Spleen (tissue), 11 donors: Measurements from ENCODE around the gene AHI1. TPM values are rescaled to one million over a fixed set of nuclear protein-coding genes. Genes with fewer than 3 reads are reported as not detected.

Experiments
- DNase-seq: peaks from one replicate; pipeline ENCODE4 v3.0.0-alpha.2; 2020
- H3K27ac ChIP-seq, 8 donors: fragments of 200-600 bp; sonication (generic) in 7 of 8; 1 replicate in 4 of 8; 2 replicates in 4 of 8; pipeline versions ENCODE4 v1.5.0 to v1.8.0; 2016 to 2021; ENCODE audit warnings: inconsistent platforms in 4 of 8, mild to moderate bottlenecking in 4 of 8, moderate library complexity in 1 of 8
- H3K27me3 ChIP-seq, 7 donors: fragments of 200-600 bp; sonication (generic) in 6 of 7; replicated peaks in 1 of 7; 1 replicate in 4 of 7; 2 replicates in 3 of 7; pipeline versions ENCODE4 v1.5.0 to v1.8.0; 2016 to 2021; ENCODE audit warnings: inconsistent platforms in 3 of 7, mild to moderate bottlenecking in 1 of 7
- H3K36me3 ChIP-seq, 6 donors: fragments of 200-600 bp; sonication (generic) in 5 of 6; 1 replicate in 4 of 6; 2 replicates in 2 of 6; pipeline versions ENCODE4 v1.5.0 to v1.8.0; 2016 to 2021; ENCODE audit warnings: inconsistent platforms in 2 of 6
- H3K4me1 ChIP-seq, 6 donors: fragments of 200-600 bp; sonication (generic) in 5 of 6; 1 replicate in 3 of 6; 2 replicates in 3 of 6; pipeline versions ENCODE4 v1.5.0 to v1.8.0; 2016 to 2021; ENCODE audit warnings: inconsistent platforms in 3 of 6
- H3K4me3 ChIP-seq, 8 donors: fragments of 200-600 bp; sonication (generic) in 7 of 8; 1 replicate in 4 of 8; 2 replicates in 4 of 8; pipeline versions ENCODE4 v1.5.0 to v1.8.0; 2016 to 2021; ENCODE audit warnings: inconsistent platforms in 4 of 8, mild to moderate bottlenecking in 4 of 8, moderate library complexity in 2 of 8
- H3K9me3 ChIP-seq, 8 donors: fragments of 200-600 bp; sonication (generic) in 7 of 8; 1 replicate in 4 of 8; 2 replicates in 4 of 8; pipeline versions ENCODE4 v1.5.0 to v1.8.0; 2016 to 2021; ENCODE audit warnings: inconsistent platforms in 4 of 8
- POLR2A ChIP-seq, 3 donors: fragments of 450-650 bp; IDR thresholded peaks; one replicate each; pipeline ENCODE4 v1.5.1; 2017; ENCODE audit warnings: antibody characterized with exemption in 3 of 3, mild to moderate bottlenecking in 1 of 3
- POLR2AphosphoS5 ChIP-seq, 3 donors: sonication (generic); formaldehyde crosslinking; IDR thresholded peaks; one replicate each; pipeline ENCODE4 v1.5.1; 2017; ENCODE audit warnings: antibody characterized with exemption in 3 of 3
- WGBS, 5 donors: extraction: QIAGEN DNeasy Blood & Tissue Kit in 3 of 5; methylation state at CpG; one replicate each; pipeline versions ENCODE4 v1.1.5 to v1.1.7; 2013 to 2018; 5-methylcytosine and 5-hydroxymethylcytosine counted together
- intact Hi-C: fragments of 100-400 bp; cut with DNase I; formaldehyde crosslinking; loops from one replicate; pipeline ENCODE4 v1.15.0; 2023; ENCODE audit warnings: low total_unique reads
- polyA plus RNA-seq, 3 donors: library from polyadenylated mRNA; stranded (reverse); fragments of 200-250 nt; gene quantifications; one replicate each; pipeline ENCODE4 v1.2.1, GENCODE V29; 2013
- total RNA-seq, 7 donors: library from RNA; depleted of rRNA in 3 of 7; stranded (reverse); fragments of >200 nt in 3 of 7; fragmentation: NEBNext Ultra II Directional in 4 of 7; extraction: Animal tissue kit (Norgen Biotek cat#: 25700) in 4 of 7; gene quantifications; one replicate each; pipeline versions ENCODE4 v1.1.0 to v1.2.1, GENCODE V29; 2016 to 2021
- TF ChIP-seq, protein P1 (sequence below), 11 experiments: fragments of 200-600 bp in 7 of 11; fragments of 450-650 bp in 4 of 11; sonication (generic) in 4 of 11; IDR thresholded peaks in 8 of 11; conservative IDR thresholded peaks in 3 of 11; 1 replicate in 7 of 11; 2 replicates in 4 of 11; pipeline versions ENCODE4 v1.4.0 to v1.8.0; 2016 to 2021; ENCODE audit warnings: antibody characterized with exemption in 11 of 11, inconsistent platforms in 4 of 11, mild to moderate bottlenecking in 1 of 11
- donor health status: healthy with polysubstance abuse.
- donor health status: DM: no; HTN: no; CAD: no; lungs with moderate emphysema.
- donor health status: DM: no; HTN: no; CAD: no.
- donor health status: Bipolar disorder and iron deficiency.
- donor health status: healthy.
- donor health status: DM: no; HTN: no; CAD: no.
- donor health status: DM: yes; HTN: yes; CAD: no.

AHI1 gene
- total and polyA plus RNA-seq, 10 donors = 3.6 to 21.8 (median 16.9) TPM

DNA sequence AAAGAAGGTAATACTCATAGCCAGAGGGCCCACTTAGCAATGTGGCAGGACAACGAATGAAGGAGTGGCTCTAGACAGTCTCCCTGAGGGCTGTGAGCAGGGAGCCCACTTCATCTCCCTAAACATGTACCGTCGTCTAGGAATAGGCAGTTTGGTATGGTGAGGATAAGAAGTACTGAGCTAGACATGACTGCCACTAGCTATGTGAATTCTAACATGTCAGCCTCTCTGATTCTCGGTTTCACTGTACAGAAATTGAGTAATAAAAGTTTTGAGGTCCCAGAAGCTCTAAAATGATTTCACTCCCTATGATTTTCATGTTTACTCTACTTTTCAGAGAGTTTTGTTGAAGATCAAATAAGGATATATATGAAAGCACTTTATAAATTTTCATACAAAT lies 107.1 kb downstream of the AHI1 start:
- Histone ChIP-seq H3K9me3 (no peaks in the 10 kb centered on the region), H3K4me1 (no peaks in the 10 kb centered on the region), H3K27me3 (no peaks in the 10 kb centered on the region), H3K36me3 (peaks cover 0 to 4% (median 0%) of the 10 kb centered on the region in 6 donors), H3K27ac (no peak overlapping the region), H3K4me3 (no peak overlapping the region)
- DNase-seq = no peak
- WGBS, 5 donors = 88 to 96% (median 95%) methylated on average over 4 of the region's 4 CpGs
- TF ChIP-seq, protein P1, sequence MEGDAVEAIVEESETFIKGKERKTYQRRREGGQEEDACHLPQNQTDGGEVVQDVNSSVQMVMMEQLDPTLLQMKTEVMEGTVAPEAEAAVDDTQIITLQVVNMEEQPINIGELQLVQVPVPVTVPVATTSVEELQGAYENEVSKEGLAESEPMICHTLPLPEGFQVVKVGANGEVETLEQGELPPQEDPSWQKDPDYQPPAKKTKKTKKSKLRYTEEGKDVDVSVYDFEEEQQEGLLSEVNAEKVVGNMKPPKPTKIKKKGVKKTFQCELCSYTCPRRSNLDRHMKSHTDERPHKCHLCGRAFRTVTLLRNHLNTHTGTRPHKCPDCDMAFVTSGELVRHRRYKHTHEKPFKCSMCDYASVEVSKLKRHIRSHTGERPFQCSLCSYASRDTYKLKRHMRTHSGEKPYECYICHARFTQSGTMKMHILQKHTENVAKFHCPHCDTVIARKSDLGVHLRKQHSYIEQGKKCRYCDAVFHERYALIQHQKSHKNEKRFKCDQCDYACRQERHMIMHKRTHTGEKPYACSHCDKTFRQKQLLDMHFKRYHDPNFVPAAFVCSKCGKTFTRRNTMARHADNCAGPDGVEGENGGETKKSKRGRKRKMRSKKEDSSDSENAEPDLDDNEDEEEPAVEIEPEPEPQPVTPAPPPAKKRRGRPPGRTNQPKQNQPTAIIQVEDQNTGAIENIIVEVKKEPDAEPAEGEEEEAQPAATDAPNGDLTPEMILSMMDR (IDR thresholded peaks at IDR 0.05 in 8 of 11, conservative IDR thresholded peaks at IDR 0.05 in 3 of 11) = no peak
- TF ChIP-seq POLR2AphosphoS5 (IDR thresholded peaks at IDR 0.05) = no peak
- TF ChIP-seq POLR2A (IDR thresholded peaks at IDR 0.05) = no peak
- intact Hi-C loops = no loop called here

DNA sequence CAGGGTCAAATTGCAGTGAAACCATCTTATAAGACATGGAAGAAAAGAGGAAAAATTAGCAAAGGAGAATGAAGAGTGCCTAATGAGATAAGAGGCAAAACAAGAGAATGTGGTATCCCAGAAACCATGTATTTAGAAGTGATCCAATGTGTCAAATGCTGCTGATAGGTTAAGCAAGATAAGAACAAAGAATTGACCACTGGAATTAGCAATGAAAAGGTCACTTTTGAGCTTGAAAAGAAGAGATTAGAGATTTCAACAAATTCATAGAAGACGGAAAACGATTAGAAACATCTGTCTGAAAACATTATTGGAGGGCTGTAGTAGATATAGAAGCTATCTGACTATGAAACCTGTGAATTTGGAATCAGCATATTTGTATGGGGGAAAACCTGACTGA lies 112.2 kb downstream of the AHI1 start:
- no peak for TF ChIP-seq POLR2AphosphoS5 (IDR thresholded peaks at IDR 0.05)
- no peak for TF ChIP-seq POLR2A (IDR thresholded peaks at IDR 0.05)
- TF ChIP-seq, protein P1 (IDR thresholded peaks at IDR 0.05 in 8 of 11, conservative IDR thresholded peaks at IDR 0.05 in 3 of 11) = no peak
- no peaks in the 10 kb centered on the region for H3K27me3 ChIP-seq
- no peak overlapping the region for H3K27ac ChIP-seq
- no peak overlapping the region for H3K4me3 ChIP-seq
- H3K4me1 ChIP-seq = no peaks in the 10 kb centered on the region
- DNase-seq = no peak
- peaks cover 0 to 4% (median 0%) of the 10 kb centered on the region in 6 donors for H3K36me3 ChIP-seq
- no peaks in the 10 kb centered on the region for H3K9me3 ChIP-seq
- intact Hi-C loops = no loop called here
- 86 to 95% (median 93%) methylated on average over 2 of the region's 2 CpGs for WGBS, 5 donors

DNA sequence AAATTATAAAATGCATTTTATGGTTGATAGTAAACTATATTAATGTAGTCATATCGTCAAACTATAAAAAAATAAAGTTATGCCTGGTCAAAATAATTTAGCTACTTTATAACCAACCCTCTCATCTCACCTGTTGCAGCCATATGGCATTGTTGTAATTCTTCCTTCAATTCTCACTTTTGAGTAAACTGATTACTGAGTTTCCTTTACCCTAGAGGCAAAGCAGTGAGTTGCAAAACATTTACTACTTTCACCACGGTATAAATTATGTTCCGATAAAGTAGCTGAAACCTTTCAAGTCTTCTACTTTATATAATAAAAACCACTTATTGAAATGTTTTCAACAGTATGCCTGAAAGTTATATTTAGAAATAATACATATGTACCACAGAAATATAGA lies 113.8 kb downstream of the AHI1 start:
- no peak for TF ChIP-seq POLR2AphosphoS5 (IDR thresholded peaks at IDR 0.05)
- TF ChIP-seq, protein P1 (IDR thresholded peaks at IDR 0.05 in 8 of 11, conservative IDR thresholded peaks at IDR 0.05 in 3 of 11) = no peak
- TF ChIP-seq POLR2A (IDR thresholded peaks at IDR 0.05) = no peak
- Histone ChIP-seq H3K4me3 (no peak overlapping the region), H3K4me1 (no peaks in the 10 kb centered on the region), H3K36me3 (peaks cover 0 to 3% (median 0%) of the 10 kb centered on the region in 6 donors), H3K27me3 (no peaks in the 10 kb centered on the region), H3K9me3 (no peaks in the 10 kb centered on the region), H3K27ac (no peak overlapping the region)
- no peak for DNase-seq
- intact Hi-C loops = no loop called here
- WGBS, 5 donors = 78 to 90% (median 86%) methylated on average over 3 of the region's 3 CpGs

DNA sequence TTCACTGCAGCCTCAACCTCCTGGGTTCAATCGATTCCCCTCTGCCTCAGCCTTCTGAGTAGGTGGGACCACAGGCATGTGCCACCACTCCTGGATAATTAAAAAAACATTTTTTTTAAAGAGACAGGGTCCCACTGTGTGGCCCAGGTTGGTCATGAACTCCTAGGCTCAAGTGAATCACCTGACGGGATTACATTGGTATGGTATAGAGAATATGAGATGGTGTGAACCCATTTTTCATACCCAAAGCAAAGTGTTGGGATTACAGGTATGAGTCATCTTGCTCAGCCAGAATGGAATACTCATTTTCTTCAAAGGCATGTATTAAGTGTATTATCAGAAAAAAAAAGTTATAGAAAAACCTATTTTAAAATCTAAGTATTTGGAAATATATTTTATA lies 114.2 kb downstream of the AHI1 start:
- intact Hi-C loops = no loop called here

More for the DNA sequence above, 114.2 kb downstream of the AHI1 start:
- Histone ChIP-seq H3K9me3 (no peaks in the 10 kb centered on the region), H3K4me1 (no peaks in the 10 kb centered on the region), H3K27me3 (no peaks in the 10 kb centered on the region), H3K36me3 (no peaks in the 10 kb centered on the region), H3K4me3 (no peak overlapping the region), H3K27ac (no peak overlapping the region)
- no peak for TF ChIP-seq POLR2A (IDR thresholded peaks at IDR 0.05)
- no peak for TF ChIP-seq POLR2AphosphoS5 (IDR thresholded peaks at IDR 0.05)
- TF ChIP-seq, protein P1 (IDR thresholded peaks at IDR 0.05 in 8 of 11, conservative IDR thresholded peaks at IDR 0.05 in 3 of 11) = no peak
- WGBS, 5 donors = 83 to 94% (median 92%) methylated on average over 2 of the region's 2 CpGs
- DNase-seq = no peak
